Esophagus (tissue), 2 donors: ENCODE measurements around the gene KLKB1. TPM values are rescaled to one million over a fixed set of nuclear protein-coding genes. Genes with fewer than 3 reads are reported as not detected.
"Not testable (repeated sequence)": the region's sequence is repeated elsewhere in the genome, so short reads cannot be mapped to it uniquely, and the experiment has no call there.

Source experiments
- H3K27ac ChIP-seq, 2 donors: one replicate each; pipeline ENCODE4 v1.5.1; 2013; ENCODE audit warnings: low read depth in 2 of 2, mild to moderate bottlenecking in 2 of 2, inconsistent platforms in 1 of 2, low read length in 1 of 2, moderate library complexity in 1 of 2
- H3K27me3 ChIP-seq, 2 donors: one replicate each; pipeline ENCODE4 v1.6.1; 2013; ENCODE audit warnings: low read length in 2 of 2, control low read depth in 1 of 2, mild to moderate bottlenecking in 1 of 2; ENCODE audit not compliant: insufficient read depth in 2 of 2, control insufficient read depth in 1 of 2
- H3K36me3 ChIP-seq, 2 donors: one replicate each; pipeline ENCODE4 v1.6.1; 2013; ENCODE audit warnings: low read length in 1 of 2; ENCODE audit not compliant: control insufficient read depth in 2 of 2, insufficient read depth in 2 of 2
- H3K4me1 ChIP-seq, 2 donors: one replicate each; pipeline ENCODE4 v1.6.1; 2013; ENCODE audit warnings: low read length in 1 of 2; ENCODE audit not compliant: control insufficient read depth in 2 of 2, insufficient read depth in 2 of 2
- H3K4me3 ChIP-seq, 2 donors: one replicate each; pipeline ENCODE4 v1.5.1; 2013; ENCODE audit warnings: low read length in 2 of 2, mild to moderate bottlenecking in 2 of 2, low read depth in 1 of 2, moderate library complexity in 1 of 2
- H3K9me3 ChIP-seq, 2 donors: one replicate each; pipeline ENCODE4 v1.6.1; 2013; ENCODE audit warnings: mild to moderate bottlenecking in 2 of 2, low read depth in 1 of 2, low read length in 1 of 2, moderate library complexity in 1 of 2; ENCODE audit not compliant: control insufficient read depth in 2 of 2, insufficient read depth in 1 of 2
- WGBS, 2 donors: extraction: QIAGEN DNeasy Blood & Tissue Kit; methylation state at CpG; one replicate each; pipeline ENCODE4 v1.1.7; 2013; 5-methylcytosine and 5-hydroxymethylcytosine counted together
- polyA plus RNA-seq, 2 donors: library from polyadenylated mRNA; stranded (reverse); fragments of 200-250 nt; gene quantifications; one replicate each; pipeline ENCODE4 v1.2.3, GENCODE V29; 2013
- donor health status: healthy with polysubstance abuse.
- donor health status: Bipolar disorder and iron deficiency.

The KLKB1 gene
- polyA plus RNA-seq, 2 donors: 0.12 to 0.26 TPM

DNA sequence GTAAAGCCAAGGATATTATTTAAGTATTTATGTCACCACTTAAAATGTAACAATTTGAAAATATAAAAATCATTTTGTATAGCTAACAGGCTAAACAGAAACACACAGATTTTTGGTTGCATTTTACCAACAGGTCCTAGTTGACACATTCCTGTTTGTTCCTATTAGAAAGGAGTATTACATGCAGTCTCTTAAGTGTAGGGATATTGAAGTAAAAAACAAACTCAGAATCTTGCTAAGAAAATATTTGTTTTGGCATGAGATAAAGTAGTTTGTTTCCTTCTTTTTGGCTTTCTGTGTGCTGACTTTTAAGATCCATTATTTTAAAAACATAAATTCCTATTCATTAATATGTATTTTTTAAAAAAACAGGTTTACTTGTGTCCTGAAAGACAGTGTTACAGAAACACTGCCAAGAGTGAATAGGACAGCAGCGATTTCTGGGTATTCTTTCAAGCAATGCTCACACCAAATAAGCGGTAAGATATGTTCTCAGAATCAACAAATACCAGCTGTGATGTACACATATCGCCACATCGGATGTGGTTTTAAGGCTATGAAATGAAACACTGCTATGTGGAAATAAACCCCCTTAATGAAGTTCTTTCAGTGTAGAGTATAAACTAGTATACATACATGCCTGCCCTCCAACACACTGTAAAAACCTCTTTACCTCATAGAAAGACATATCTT, 45.5 kb downstream of the KLKB1 start:
- Histone ChIP-seq H3K4me1 (no peaks in the 10 kb centered on the region), H3K4me3 (no peak overlapping the region), H3K36me3 (no peaks in the 10 kb centered on the region), H3K9me3 (no peaks in the 10 kb centered on the region), H3K27ac (no peak overlapping the region), H3K27me3 (no peaks in the 10 kb centered on the region)
- WGBS, 2 donors: 57 to 69% methylated on average over 4 of the region's 4 CpGs

DNA sequence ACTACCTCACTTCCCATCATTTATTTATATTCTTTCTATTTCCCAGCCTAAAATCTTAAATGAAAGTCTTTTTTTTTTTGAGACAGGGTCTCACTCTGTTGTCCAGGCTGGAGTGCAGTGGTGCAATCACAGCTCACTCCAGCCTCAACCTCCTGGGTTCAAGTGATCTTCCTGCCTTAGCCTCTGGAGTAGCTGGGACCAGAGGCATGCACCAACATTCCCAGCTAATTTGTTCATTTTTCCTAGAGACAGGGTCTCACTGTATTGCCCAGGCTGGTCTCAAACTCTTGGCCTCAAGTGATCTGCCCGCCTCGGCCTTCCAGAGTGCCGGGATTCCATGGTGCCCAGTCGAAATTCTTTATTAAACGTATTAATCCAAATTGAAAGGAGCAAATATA, 46.1 kb downstream of the KLKB1 start:
- H3K36me3 ChIP-seq, H3K9me3 ChIP-seq, H3K4me3 ChIP-seq, H3K4me1 ChIP-seq, H3K27ac ChIP-seq, H3K27me3 ChIP-seq: not testable (repeated sequence)
- WGBS, 2 donors: 94 to 96% methylated on average over 5 of the region's 5 CpGs

DNA sequence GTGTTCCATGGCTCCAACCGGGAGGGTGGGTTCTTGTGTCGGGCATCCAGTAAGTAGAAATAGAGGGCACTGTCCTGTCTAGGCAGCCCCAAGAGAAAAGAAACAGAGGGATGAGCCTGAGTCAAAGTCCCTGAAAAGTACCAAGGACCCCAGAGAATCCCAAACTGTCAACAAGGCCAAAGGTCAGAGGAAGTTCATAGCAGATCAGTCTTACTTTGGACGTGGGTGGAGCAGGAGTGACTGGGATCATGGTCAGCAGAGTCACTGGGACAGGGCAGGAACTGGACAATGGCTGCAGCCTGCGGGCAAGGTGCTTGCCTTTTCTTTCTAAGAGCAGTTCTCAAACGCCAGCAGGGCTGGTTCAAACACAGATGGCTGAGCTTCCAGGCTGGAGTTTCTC, 56.0 kb downstream of the KLKB1 start:
- 78 to 81% methylated on average over 5 of the region's 5 CpGs for WGBS, 2 donors
- no peaks in the 10 kb centered on the region for H3K9me3 ChIP-seq
- H3K4me1 ChIP-seq: no peaks in the 10 kb centered on the region
- H3K36me3 ChIP-seq: no peaks in the 10 kb centered on the region
- H3K27ac ChIP-seq: no peak overlapping the region
- H3K27me3 ChIP-seq: no peaks in the 10 kb centered on the region
- H3K4me3 ChIP-seq: no peak overlapping the region

DNA sequence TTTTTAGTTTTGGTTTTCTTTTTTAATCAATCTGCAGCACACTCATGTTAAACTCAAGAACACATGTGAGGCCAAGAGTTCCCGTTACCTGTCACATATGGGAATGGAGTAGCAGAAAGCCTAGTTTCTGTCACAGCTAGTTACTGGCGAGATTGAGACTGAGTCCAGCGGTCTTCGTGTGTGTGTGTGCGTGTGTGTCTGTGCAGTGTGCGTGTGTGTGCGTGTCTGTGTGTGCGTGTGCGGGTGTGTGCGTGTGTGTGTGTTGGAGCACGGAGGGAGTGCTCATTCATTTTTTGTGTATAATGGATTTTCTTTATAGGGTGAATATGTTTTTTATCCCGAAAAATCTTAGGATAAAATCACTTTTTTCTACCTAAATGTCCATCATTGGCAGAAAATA, 57.8 kb downstream of the KLKB1 start:
- no peaks in the 10 kb centered on the region for H3K4me1 ChIP-seq
- H3K36me3 ChIP-seq: no peaks in the 10 kb centered on the region
- no peaks in the 10 kb centered on the region for H3K27me3 ChIP-seq
- no peak overlapping the region for H3K27ac ChIP-seq
- H3K9me3 ChIP-seq: no peaks in the 10 kb centered on the region
- no peak overlapping the region for H3K4me3 ChIP-seq
- WGBS, 2 donors: 90 to 95% methylated on average over 12 of the region's 12 CpGs

DNA sequence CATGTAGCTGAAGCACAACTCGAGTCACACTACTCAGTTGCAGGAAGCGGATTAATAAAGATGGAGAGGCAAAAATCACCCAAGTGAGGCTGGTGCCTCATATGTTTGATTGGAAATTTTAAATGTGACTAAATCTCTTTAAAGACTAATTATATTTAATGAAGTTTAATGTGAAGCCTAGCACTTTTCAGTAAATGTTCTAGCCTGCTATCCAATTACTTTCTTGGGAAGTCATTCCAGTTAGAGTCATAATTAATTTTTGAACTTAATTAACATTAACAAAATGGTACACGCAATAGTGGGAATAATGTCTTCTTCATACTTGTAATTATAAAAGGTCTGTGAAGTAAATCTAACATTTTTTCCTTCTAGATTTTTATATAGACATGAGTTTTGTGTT, 59.3 kb downstream of the KLKB1 start:
- Histone ChIP-seq H3K4me3 (no peak overlapping the region), H3K27ac (no peak overlapping the region), H3K27me3 (no peaks in the 10 kb centered on the region), H3K9me3 (no peaks in the 10 kb centered on the region), H3K36me3 (no peaks in the 10 kb centered on the region), H3K4me1 (no peaks in the 10 kb centered on the region)
- WGBS, 2 donors: 91 to 93% methylated on average over 3 of the region's 3 CpGs

DNA sequence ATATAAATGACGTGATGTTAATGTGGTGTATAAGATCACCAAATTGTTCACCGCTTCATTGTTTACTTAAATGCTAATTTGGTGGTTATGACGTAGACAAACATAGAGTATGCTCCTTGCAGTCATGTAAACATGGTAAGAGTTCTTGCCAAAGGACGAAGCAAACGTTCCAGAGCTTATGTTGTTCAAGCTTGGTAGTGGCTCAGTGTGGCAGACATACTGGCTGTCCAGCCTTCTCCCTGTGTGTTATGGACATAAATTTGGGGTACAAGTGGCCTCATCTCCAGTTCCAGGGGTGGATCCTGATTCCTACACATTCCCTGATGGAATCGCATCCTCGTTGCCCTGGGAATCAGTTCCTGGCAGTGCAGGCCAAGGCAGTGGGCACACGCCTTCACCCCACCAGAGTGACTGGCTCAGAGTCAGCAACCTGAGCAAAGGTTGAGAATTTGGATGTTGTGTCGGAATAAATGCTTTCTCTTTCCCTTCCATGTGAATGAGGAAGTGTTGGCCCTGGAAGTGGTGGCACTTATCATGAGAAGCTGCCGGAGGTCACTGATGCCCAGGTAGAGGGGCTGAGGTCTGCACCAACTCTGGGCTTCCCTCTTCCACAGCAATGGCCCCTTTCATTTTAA, 64.1 kb downstream of the KLKB1 start:
- 70 to 72% methylated on average over 10 of the region's 10 CpGs for WGBS, 2 donors
- H3K4me1 ChIP-seq: no peaks in the 10 kb centered on the region
- H3K4me3 ChIP-seq: no peak overlapping the region
- no peaks in the 10 kb centered on the region for H3K9me3 ChIP-seq
- H3K27me3 ChIP-seq: no peaks in the 10 kb centered on the region
- H3K27ac ChIP-seq: no peak overlapping the region
- H3K36me3 ChIP-seq: no peaks in the 10 kb centered on the region

DNA sequence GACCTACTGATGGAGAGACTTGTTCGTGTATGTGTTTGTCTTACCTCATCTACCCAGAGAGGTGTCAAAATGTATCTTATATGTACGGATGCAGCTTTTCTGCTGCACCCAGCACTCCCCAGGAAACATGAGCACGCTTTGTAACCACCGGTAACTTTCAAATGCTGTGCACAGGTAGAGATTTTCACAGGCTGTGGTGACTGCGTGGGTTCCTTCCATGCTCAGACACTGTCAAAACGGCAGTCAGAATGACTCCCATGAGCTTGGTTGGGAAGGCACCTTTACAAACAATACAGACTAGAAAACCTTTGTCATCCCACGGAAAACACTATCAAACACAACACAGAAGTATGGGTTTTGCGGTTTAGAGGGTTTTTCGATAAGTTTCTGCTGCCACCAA, 66.9 kb downstream of the KLKB1 start:
- Histone ChIP-seq H3K27me3 (no peaks in the 10 kb centered on the region), H3K9me3 (no peaks in the 10 kb centered on the region), H3K36me3 (no peaks in the 10 kb centered on the region), H3K4me1 (no peaks in the 10 kb centered on the region), H3K4me3 (no peak overlapping the region), H3K27ac (no peak overlapping the region)
- WGBS, 2 donors: 73 to 83% methylated on average over 9 of the region's 9 CpGs

DNA sequence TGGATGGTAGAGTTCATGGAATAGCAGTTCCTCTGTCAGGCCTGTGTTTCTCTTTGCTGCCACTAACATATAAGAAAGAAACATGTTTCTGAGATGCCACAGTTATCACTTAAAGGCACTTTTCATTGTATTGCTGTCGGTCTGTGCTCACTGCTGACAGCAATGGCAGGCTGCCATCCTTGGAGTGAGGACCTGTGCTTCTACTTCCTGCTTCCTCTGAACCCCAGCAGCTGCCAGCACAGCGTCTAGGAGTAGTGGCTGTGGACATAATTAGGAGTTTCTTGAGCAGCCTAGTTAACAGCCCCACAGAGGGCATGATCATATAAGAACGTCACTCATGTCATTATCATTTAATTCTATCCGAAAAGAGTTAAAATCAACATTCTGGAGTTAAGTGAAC, 69.2 kb downstream of the KLKB1 start:
- no peaks in the 10 kb centered on the region for H3K27me3 ChIP-seq
- H3K4me1 ChIP-seq: no peaks in the 10 kb centered on the region
- H3K36me3 ChIP-seq: no peaks in the 10 kb centered on the region
- no peak overlapping the region for H3K4me3 ChIP-seq
- H3K9me3 ChIP-seq: no peaks in the 10 kb centered on the region
- 49 to 58% methylated on average over 4 of the region's 4 CpGs for WGBS, 2 donors
- H3K27ac ChIP-seq: no peak overlapping the region

DNA sequence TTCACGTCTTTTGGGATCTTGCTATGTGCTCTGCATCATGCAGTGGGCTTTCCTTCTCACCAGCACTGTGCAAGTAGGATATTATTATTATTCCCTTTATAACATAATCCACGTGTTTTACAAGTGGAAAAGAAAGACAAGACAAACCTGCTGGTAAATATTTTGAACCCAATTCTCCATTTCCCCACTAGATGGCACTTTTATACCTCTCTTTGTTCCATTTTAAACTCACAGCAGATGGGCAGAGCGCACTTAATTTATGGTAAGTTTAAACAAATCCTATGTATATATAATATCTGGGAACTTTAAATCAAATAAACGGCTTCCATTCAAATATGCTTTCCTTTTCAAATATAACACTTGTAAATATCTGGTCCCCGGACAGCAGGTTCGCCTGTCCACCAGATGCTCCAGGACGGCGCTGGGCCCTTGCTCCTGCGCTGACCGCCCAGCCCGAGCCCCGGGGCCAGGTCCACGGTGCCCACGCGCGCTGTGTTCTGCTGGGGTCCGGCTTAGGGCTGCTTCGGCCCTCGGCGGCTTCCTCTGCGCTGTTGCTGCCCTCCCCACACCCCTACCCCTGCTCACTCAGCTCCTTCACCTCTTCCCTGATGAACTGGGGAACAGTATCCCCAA, 69.8 kb downstream of the KLKB1 start:
- H3K36me3 ChIP-seq: no peaks in the 10 kb centered on the region
- H3K27me3 ChIP-seq: no peaks in the 10 kb centered on the region
- H3K27ac ChIP-seq: no peak overlapping the region
- WGBS, 2 donors: 43 to 48% methylated on average over 21 of the region's 21 CpGs
- H3K9me3 ChIP-seq: no peaks in the 10 kb centered on the region
- H3K4me3 ChIP-seq: no peak overlapping the region
- H3K4me1 ChIP-seq: no peaks in the 10 kb centered on the region
